ENCODE results near the gene EIF2B4.

The EIF2B4 gene

GRCh38 chr2:27322301-27322765, 47.8 kb downstream of the EIF2B4 start:
- peak overlapping the region; percentile 76 for H3K4me3 ChIP-seq (ENCODE audit: low read depth, low read length)
- TF ChIP-seq SCRT1 (tag by site-specific recombination; IDR thresholded peaks at IDR 0.05; ENCODE audit: borderline replicate concordance) (no peak), WT1 (tag by site-specific recombination; IDR thresholded peaks at IDR 0.05) (no peak), GLIS2 (tag by site-specific recombination; IDR thresholded peaks at IDR 0.05) (no peak), ZNF391 (tag by site-specific recombination; IDR thresholded peaks at IDR 0.05; ENCODE audit: borderline replicate concordance, low read depth) (no peak), ZNF335 (tag by site-specific recombination; conservative IDR thresholded peaks at IDR 0.05) (peak; percentile 36; the same call in 1 of the 2 replicates), ZNF223 (tag by site-specific recombination; IDR thresholded peaks at IDR 0.05) (no peak), ZNF658 (tag by site-specific recombination; IDR thresholded peaks at IDR 0.05) (no peak), MEIS1 (CRISPR knock-in tag; IDR thresholded peaks at IDR 0.05; ENCODE audit: borderline replicate concordance) (no peak)

GRCh38 chr2:27320958-27321543, 49.1 kb downstream of the EIF2B4 start:
- POLR2A ChIA-PET, result interaction anchor here (1.2 to 1.4 kb wide), 2 partner anchors 36 to 42 kb away, joined by 3 to 6 read pairs; partner anchors contain the start of gene GTF3C2
- no peak for TF ChIP-seq ZNF658 (tag by site-specific recombination; IDR thresholded peaks at IDR 0.05)
- TF ChIP-seq ZNF394 (tag by site-specific recombination; IDR thresholded peaks at IDR 0.05; ENCODE audit: borderline replicate concordance), result peak; percentile 49; the same call in 1 of the 2 replicates
- TF ChIP-seq ZBTB6 (tag by site-specific recombination; IDR thresholded peaks at IDR 0.05), result peak; percentile 76
- peak; percentile 52; the same call in 1 of the 2 replicates for TF ChIP-seq REST (tag by site-specific recombination; IDR thresholded peaks at IDR 0.05)
- peak; percentile 73 for TF ChIP-seq PRDM10 (tag by site-specific recombination; IDR thresholded peaks at IDR 0.05)
- TF ChIP-seq ZSCAN4 (tag by site-specific recombination; IDR thresholded peaks at IDR 0.05), result no peak
- TF ChIP-seq SP3 (tag by site-specific recombination; IDR thresholded peaks at IDR 0.05), result 0 out of 2 replicates have a peak, but pooled peaks have one; percentile 26
- 0 out of 2 replicates have a peak, but pooled peaks have one; percentile 23 for TF ChIP-seq ZBTB17 (tag by site-specific recombination; IDR thresholded peaks at IDR 0.05)
- no peak for TF ChIP-seq KLF7 (tag by site-specific recombination; IDR thresholded peaks at IDR 0.05; ENCODE audit: borderline replicate concordance)
- TF ChIP-seq MYNN (tag by site-specific recombination; IDR thresholded peaks at IDR 0.05; ENCODE audit: borderline replicate concordance), result no peak
- peak; percentile 74 for TF ChIP-seq GLIS1 (tag by site-specific recombination; IDR thresholded peaks at IDR 0.05)
- TF ChIP-seq ZNF600 (tag by site-specific recombination; IDR thresholded peaks at IDR 0.05), result peak; percentile 68
- TF ChIP-seq ZNF248 (tag by site-specific recombination; IDR thresholded peaks at IDR 0.05), result no peak
- peak; percentile 45; the same call in 1 of the 2 replicates for TF ChIP-seq ZFP37 (tag by site-specific recombination; IDR thresholded peaks at IDR 0.05)
- TF ChIP-seq WT1 (tag by site-specific recombination; IDR thresholded peaks at IDR 0.05), result 0 out of 2 replicates have a peak, but pooled peaks have one; percentile 28
- 0 out of 2 replicates have a peak, but pooled peaks have one; percentile 42 for TF ChIP-seq GLIS2 (tag by site-specific recombination; IDR thresholded peaks at IDR 0.05)

More at GRCh38 chr2:27322301-27322765, 47.8 kb downstream of the EIF2B4 start:
- Histone ChIP-seq H3K4me1 (ENCODE audit: control insufficient read depth, insufficient read depth, low read length) (peaks cover 9% of the 10 kb centered on the region), H3K36me3 (ENCODE audit: control insufficient read depth in 2 of 2, insufficient read depth in 1 of 2, low read length in 2 of 2) (peaks cover 0 to 21% of the 10 kb centered on the region in 2 experiments; a peak in 2 of 3 replicates), H3K9me3 (ENCODE audit: control insufficient read depth, insufficient read depth, low read depth, low read length) (no peaks in the 10 kb centered on the region), H3K27ac (ENCODE audit: extremely low read depth, low read depth, low read length) (peak overlapping the region; percentile 6; the same call in 1 of the 2 replicates)
- CTCF ChIA-PET, result interaction anchor here (0.6 to 6.5 kb wide), 5 partner anchors 10 to 1079 kb away, joined by 3 to 50 read pairs (median 5); partner anchors contain the start of gene EIF2B4
- POLR2A ChIA-PET, result interaction anchor here (0.6 to 1.8 kb wide), 12 partner anchors 9 to 260 kb away, joined by 3 to 6 read pairs (median 3); partner anchors contain the start of genes GTF3C2, NRBP1, UCN and ZNF512

More at GRCh38 chr2:27320958-27321543, 49.1 kb downstream of the EIF2B4 start:
- H3K36me3 ChIP-seq (ENCODE audit: control insufficient read depth in 2 of 2, insufficient read depth in 1 of 2, low read length in 2 of 2), result peaks cover 0 to 22% of the 10 kb centered on the region in 2 experiments; a peak in 1 of 3 replicates
- H3K4me3 ChIP-seq (ENCODE audit: low read depth, low read length), result no peak overlapping the region
- CTCF ChIA-PET, result interaction anchor here (0.6 to 6.5 kb wide), 11 partner anchors 11 to 724 kb away, joined by 3 to 50 read pairs (median 4); partner anchors contain the start of gene UCN
- H3K9me3 ChIP-seq (ENCODE audit: control insufficient read depth, insufficient read depth, low read depth, low read length), result no peaks in the 10 kb centered on the region
- H3K27ac ChIP-seq (ENCODE audit: extremely low read depth, low read depth, low read length), result peak overlapping the region; percentile 52; the same call in 1 of the 2 replicates
- H3K4me1 ChIP-seq (ENCODE audit: control insufficient read depth, insufficient read depth, low read length), result peaks cover 14% of the 10 kb centered on the region

All from HEK293 (cell line).